Heart left ventricle (tissue), 13 donors: ENCODE results near the gene LAMA4.

Experiments
- CTCF ChIP-seq, 12 donors: fragments of 200-600 bp; sonication (generic) in 4 of 12; IDR thresholded peaks; one replicate each; pipeline versions ENCODE4 v1.5.0 to v1.8.0; 2018 to 2022; ENCODE audit warnings: antibody characterized with exemption in 12 of 12, mild to moderate bottlenecking in 5 of 12
- POLR2A ChIP-seq, 2 donors: fragments of 450-650 bp; IDR thresholded peaks; one replicate each; pipeline ENCODE4 v1.6.1; 2017; ENCODE audit warnings: antibody characterized with exemption in 2 of 2, mild to moderate bottlenecking in 2 of 2, moderate library complexity in 2 of 2
- donor health status: ischemic (EF 13 %, LVEDD 7.1; RV severe dilation, severe dysfunction).
- donor health status: DM: no; HTN: yes; CAD: no.
- donor health status: DM: no; HTN: no; CAD: no.
- donor health status: ischemic (EF 25% LVEDD 6.9; RV normal size, moderate dysfunction).
- donor health status: ischemic (EF 25% LVEDD 5.7; RV mildly dilated, moderate dysfunction).
- donor health status: ischemic (EF 35%, LVEDD 5.7; RV mildly dilated, moderate dysfunction).
- donor health status: nonischemic (EF 11% LVEDD 7.7; RV severe dilation, severe dysfunction).
- donor health status: DM: yes; HTN: yes; CAD: no.
- donor health status: PGD.
- donor health status: ischemic (EF 29% LVEDD 5.4; RV normal size, mild dysfunction).
- donor health status: nonischemic (EF 23%, LVEDD 6.1; RV moderate dilation, normal function).

- no peak for TF ChIP-seq CTCF (IDR thresholded peaks at IDR 0.05)
- TF ChIP-seq POLR2A (IDR thresholded peaks at IDR 0.05), result no peak
These were observed 192.8 kb downstream of the LAMA4 start for GRCh38 chr6:112061605-112062004.
